A172 (cell line): ENCODE measurements around the gene TMEM131L. TPM values are rescaled to one million over a fixed set of nuclear protein-coding genes. Genes with fewer than 3 reads are reported as not detected.

ENCODE experiments used
- total RNA-seq: library from RNA; depleted of rRNA; stranded (reverse); fragments of >200 nt; shearing (Covaris generic); gene quantifications from 2 replicates; pipeline ENCODE4 v1.2.3, GENCODE V29; 2014; rRNA removed

The TMEM131L gene
- total RNA-seq, 1 experiment from 2014 or later, result 9.0 TPM

Other genes starting within 250 kb of the TMEM131L start
- 28.9 and 39.6 TPM in 2 replicates for gene MND1, start 121.7 kb upstream of the TMEM131L start, total RNA-seq
- not detected in 2 replicates for gene TLR2, start 217.9 kb downstream of the TMEM131L start, total RNA-seq